DMS53 treated with DMSO at 0.1 percent for 48 hours (cell line): ENCODE results near the gene TMEM156.
"Not testable (repeated sequence)": the region's sequence is repeated elsewhere in the genome, so short reads cannot be mapped to it uniquely, and the experiment has no call there.

Experiments
- DNase-seq: peaks from one replicate; lab custom pipeline; 2025; ENCODE audit not compliant: unreplicated experiment; lab: John Stamatoyannopoulos, UW

Gene TMEM156

DNA sequence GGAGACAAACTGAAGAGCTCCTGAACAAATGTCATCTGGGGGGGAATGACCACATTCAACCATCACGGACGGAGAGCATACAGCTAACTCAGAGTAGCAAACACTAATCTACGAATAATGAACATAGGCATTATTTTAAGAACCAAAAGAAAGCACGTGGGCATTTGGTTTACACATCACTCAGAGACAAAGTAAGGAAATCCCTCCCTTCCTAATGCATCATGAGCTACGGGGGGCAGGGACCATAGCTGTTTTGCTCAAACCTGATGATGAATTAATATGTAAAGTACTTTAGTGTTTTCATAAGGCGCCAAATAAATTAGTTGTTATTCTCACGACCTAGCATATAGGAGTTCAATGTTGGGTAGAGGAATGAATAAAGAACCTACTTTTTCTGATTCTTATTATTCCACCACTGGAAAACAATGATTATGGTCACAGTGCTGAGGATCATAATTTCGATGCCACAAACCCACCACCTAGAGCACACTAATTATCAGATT lies 11.7 kb upstream of the TMEM156 start:
- DNase-seq: no peak

DNA sequence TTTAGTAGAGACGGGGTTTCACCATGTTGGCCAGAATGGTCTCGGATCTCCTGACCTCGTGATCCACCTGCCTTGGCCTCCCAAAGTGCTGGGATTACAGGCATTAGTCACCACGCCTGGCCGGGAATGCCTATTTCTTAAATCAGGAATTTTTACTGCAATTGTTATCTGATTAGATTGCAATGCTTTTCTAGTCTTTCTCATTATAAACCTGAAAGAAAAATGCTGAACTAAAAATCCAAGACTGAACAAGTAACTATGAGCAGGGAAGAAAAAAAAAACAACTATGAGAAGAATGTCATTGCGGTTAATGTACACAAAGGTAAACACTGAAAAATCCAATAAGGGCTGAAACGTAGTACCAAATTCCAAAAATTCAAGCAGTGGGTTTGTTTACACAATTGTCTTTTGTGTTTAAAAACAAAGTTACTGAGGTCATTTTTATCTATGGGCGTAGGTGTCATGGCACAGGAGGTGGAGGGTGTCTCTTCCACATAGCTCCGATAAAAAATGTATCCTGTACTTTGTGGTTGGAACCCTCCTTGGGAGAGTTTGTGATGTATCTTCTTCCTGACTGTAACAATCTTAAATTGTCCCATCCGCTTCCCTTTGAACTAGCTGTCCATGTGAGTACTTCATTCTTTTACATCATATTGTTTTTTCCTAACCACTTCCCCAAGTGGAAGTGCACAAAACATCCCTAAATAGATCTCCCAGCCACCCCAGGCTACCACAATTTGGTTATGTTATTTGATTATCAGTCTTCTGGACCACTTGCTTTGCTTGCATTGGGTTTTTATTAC lies 11.1 kb upstream of the TMEM156 start:
- DNase-seq: no peak

DNA sequence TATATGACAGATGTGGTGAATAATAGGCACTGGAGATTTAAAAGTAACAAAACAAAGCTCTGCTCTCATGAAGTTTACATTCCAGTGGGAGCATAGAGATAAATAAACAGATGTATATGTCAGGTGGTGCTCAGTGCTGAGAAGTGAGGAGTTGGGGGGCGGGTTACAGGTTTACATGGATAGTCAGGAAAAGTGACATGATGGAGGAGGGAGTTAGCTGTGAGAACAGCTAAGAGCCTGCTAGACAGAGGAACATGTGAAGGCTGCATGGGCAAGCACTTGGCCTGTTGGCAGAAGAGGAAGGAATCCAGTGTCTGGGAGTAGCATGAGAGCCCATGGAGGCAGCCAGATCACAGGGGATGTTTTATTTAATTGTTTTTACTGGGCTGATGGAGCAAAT lies 10.2 kb upstream of the TMEM156 start:
- no peak for DNase-seq

DNA sequence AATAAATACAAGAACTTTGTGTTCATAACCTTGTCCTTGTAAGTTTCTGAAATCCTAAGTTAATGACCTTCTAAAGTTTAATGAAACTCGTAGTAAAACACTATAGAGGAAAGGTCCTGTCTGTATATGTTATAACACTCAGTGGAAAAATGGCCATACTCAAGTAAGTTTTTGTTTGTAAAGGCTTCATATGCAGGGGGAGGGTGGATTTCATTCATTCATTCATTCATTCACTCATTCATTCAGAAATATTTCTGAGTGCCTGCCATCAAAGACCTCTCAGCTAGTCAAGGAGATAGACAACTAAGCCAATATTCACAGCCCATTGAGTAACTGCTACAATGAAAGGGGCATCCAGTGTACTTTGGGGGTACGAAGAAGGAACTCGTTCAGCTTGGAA lies 6.9 kb upstream of the TMEM156 start:
- no peak for DNase-seq

DNA sequence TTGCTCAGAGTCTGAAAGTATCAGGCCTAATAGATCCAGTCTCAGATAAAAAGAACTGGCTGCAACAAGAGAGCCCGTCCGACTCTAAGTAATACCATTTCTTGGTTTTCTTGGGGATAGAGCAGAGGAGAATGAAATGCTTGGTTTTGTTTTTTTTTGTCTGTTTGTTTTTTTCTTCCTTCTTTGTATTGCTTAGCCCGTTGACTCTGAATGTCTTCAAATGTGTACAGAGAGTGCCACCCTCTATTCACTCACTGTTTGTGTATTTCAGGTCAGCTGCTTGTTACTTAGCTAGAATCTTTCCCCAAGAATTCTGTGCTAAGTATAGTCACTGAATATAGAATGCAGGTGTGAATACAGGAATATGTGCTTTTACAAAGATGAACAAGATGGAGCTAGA lies 5.7 kb upstream of the TMEM156 start:
- peak; percentile 73 for DNase-seq

DNA sequence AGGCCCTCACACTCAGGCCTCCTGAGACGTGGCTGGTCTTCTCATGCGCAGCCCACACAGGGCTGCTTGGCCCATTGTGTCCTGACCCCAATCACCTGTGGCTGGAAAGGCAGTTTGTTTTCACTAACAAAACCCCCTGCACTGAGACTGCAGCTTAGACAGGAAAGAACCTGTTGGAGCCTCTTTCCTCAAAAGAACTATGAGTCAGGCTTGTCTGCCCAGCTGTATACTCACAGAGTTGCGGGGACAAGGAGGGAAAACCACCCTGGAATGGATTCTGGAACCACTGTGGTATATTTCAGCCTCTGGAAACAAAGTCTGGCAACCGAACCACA lies 5.2 kb upstream of the TMEM156 start:
- DNase-seq: peak; percentile 62

DNA sequence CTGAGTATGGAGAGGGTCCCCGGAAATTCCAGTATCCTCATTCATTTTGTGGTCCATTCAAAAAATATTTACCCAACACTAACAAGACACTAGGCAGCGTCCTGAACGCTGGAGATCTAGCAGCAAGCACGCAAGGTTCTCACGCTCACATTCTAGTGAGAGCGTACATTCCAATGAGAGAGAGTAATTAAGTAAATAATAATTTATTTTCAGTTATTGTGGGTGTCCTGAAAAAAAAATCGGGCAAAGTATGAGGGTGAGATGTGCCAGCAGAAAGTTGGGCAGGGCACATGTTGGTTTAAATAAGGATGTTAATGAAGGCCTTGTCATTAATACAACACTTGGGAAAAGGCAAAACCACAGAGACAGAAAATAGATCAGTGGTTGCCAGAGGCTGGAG lies 4.0 kb upstream of the TMEM156 start:
- peak; percentile 62 for DNase-seq

DNA sequence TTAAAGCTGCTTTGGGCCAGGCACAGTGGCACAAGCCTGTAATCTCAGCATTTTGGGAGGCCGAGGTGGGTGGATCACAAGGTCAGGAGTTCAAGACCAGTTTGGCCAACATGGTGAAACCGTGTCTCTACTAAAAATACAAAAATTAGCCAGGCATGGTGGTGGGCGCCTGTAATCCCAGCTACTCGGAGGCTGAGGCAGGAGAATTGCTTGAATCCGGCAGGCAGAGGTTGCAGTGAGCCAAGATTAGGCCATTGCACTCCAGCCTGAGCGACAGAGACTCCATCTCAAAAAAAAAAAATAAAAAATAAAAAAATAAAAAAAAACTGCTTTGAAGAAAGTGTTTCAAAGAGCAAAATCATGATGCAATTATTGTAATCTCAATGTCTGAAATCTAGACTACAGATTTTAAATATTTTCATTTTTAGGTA lies 604 bp downstream of the TMEM156 start:
- not testable (repeated sequence) for DNase-seq

DNA sequence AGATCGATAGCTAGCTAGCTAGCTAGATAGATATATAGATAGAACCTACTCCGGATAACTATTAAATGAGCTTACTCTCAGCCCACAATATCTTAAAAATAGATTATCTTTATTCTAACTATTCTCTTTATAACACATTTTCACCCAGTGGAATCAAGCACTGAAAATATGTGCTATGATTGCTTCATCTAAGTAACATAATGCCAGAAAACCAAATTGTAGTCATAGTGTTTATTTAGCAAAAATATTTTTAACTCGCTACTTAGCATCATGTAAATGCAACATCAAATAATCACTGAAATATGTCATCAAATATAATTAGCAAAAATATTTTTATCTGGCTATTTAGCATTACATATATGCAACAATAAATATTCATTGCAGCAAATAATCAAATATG lies 1.5 kb downstream of the TMEM156 start:
- no peak for DNase-seq

DNA sequence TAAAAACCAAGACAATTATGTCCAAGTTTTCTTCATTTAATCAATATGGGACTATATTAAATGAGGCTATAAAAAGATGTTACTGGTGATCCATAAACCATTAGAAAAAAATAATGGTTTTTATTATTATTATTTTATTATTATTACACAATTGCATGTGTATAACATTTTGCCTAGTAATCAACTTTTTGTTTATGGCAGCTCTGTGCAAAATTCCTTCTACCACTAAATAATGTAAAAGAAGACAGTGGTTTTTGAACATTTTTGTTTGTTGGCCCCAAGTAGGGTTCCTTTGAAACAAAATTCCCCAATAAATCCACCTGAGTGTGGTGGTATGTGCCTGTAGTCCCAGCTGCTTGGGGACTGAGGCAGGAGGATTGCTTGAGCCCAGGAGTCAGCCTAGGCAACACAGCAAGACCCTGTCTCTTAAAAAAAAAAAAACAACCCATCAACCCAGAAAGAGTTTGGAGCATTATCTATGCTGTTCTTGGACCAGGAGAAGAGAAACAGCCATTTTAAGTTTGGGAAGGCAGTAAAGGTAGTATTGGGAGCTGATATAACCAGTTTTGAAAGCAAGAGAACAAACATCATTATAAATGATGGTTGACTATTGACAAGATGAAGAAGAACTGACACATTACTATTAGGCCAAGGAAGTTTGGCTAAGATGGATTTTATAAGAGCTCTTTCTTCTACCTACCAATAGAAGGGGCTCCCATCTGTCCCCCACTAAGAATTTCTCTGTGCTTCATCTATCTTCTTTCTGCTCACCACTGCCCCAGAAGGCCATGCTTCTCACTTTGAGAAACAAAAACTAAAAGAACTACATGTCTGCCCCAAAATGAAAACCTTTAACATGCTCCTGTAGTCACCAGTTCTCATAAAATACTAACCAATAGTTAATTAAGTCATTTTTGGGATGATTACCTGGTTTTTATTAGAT lies 2.2 kb downstream of the TMEM156 start:
- DNase-seq: no peak

DNA sequence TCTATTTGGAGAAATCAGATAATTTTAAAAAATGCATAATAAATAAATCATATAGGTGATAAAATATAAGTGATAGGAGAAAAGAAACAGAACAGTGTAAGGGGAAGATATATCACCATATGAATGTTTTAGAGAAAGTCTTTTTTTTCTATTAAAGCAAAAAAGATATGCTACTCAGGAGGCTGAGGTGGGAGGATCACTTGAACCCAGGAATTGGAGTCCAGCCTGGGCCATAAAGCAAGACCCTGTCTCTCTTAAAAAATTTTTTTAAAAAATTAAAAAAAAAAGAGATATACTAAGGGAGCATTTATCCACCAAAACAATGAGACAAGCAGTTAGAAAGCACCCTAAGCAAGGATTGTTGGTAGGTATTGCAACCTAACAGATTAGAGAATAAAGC lies 6.1 kb downstream of the TMEM156 start:
- DNase-seq: no peak

DNA sequence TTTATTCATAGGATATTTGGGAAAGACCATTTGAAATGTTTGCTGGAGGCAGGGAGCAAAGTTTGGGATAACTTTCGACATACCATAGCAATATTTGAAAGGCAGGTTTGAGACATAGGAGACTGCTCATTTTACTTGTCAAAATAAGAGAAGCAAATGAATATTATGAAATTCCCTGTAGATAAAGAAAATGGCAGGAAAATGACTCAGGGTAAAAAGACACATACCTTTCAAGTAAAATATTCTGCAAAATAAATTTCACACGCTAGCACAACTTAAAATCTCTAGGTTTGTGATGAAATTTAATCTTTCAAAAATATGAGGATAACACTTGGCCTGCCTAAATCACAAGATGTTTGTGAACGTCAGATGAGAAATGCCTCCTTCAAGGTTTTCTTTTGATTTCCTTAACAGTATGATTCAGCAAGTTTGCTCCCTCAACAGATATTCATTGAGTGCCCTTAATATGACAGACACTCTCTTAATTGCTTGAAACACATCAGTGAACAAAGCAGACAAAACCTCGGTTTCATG lies 6.6 kb downstream of the TMEM156 start:
- no peak for DNase-seq

DNA sequence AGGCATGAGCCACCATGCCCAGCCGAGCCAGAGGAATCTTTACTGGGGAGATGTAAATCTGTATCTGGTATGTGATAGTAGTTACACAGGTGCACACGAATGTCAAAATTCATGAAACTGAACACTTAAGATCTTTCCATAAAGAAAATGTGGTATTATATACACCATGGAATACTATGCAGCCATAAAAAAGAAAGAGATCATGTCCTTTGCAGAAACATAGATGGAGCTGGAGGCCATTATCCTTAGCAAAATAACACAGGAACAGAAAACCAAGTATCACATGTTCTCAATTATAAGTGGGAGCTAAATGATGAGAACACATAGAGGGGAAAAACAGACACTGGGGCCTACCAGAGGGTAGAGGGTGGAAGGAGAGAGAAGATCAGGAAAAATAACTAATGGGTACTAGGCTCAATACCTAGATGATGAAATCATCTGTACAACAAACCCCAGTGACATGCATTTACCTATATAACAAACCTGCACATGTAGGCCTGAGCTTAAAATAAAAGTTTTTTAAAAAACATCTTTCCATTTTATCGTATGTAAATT lies 7.8 kb downstream of the TMEM156 start:
- no peak for DNase-seq

DNA sequence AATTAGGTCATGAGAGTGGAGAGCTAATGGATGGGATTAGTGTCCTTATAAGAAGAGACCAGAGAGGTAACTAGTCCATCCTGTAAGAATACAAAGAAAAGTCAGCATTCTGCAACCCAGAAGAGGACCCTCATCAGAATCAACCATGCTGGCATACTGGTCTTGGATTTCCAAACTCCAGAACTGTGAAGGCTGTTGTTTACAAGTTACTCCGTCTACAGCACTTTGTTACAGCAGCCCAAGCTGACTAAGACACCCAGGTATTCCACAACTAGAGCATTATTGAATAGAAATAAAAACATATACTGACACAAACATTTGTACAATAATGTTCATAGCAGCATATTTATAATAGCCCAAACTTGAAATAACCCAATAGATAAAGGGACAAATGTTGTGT lies 9.2 kb downstream of the TMEM156 start:
- DNase-seq: no peak

DNA sequence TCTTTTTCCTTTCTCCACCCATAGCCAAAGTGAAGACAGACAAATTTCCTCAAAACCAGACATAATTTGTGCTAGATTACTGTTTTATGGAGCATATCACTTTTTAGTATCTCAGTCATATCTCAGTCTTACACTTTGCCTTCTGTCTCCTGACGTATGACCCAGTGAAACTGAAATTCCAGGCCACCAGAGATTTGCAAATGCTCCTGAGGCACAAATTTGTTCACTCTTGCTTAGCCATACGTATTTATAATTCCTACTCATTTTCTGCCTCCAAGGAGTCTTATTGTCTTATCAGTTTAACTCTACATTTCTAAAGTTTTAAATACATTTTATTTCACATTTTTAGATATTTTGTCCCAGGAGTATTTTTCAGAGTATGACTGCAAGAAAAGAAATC lies 10.0 kb downstream of the TMEM156 start:
- no peak for DNase-seq

DNA sequence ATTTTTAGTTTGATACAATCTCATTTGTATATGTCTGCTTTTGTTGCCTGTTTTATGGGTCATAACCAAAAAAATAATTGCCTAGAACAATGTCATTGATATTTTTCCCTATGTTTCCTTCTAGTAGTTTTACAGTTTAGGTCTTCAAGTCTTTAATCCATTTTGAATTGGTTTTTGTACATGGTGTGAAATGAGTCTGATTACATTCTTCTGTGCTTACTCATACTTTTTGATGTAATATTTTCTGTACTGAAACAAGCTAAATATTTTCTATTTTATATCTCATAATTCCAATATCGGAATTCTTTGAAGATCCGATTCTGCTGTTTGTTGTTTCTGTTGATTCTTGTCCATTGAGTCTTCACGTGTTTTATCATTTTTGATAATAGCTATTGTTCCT lies 10.6 kb downstream of the TMEM156 start:
- DNase-seq: no peak

DNA sequence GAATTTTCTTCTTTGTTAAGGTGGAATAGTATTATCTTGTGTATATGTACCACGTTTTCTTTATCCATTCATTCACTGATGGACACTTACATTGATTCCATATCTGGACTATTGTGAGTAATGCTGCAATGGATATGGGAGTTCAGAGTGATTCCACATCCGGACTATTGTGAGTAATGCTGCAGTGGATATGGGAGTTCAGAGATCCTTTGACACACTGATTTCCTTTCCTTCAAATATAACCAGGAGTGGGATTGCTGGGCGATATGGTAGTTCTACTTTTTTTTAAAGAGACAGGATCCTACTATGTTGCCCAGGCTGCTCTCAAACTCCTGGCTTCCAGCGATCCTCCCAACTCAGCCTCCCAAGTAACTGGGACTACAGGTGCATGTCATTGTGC lies 12.1 kb downstream of the TMEM156 start:
- no peak for DNase-seq

DNA sequence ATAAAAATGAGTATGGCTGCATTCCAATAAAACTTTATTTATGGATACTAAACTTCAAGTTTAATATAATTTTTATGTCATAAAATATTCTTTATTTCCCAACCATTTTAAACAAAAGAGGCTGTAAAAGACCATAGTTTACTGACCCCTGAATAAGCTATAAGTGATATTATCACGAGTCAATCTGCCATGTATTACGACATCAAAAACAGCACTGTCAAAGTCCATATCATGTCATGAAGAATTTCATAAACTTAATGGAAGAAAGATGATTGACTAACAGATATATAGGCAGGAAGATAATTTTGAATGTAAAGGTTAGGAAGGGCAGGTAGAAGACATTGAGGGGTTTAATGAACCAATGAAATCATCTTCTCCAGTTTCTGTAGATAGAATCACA lies 18.2 kb downstream of the TMEM156 start:
- DNase-seq: no peak

DNA sequence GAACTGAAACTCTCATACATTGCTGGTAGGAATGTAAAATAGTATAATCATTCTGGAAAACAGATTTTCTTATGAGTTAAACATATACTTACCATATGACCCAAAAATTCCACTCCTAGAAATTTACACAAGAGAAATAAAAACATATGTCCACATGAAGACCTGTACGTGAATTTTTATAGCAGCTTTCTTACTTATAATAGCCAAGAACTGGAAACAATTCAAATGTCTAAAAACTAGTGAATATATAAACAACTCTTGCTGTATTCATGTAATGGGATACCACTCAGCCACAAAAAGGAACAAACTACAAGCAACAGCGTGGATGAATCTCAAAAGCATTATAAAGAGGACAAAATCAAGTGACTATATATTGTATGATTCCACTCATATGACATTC lies 27.5 kb downstream of the TMEM156 start:
- DNase-seq: no peak

DNA sequence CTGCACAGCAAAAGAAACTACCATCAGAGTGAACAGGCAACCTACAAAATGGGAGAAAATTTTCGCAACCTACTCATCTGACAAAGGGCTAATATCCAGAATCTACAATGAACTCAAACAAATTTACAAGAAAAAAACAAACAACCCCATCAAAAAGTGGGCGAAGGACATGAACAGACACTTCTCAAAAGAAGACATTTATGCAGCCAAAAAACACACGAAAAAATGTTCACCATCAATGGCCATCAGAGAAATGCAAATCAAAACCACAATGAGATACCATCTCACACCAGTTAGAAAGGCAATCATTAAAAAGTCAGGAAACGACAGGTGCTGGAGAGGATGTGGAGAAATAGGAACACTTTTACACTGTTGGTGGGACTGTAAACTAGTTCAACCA lies 30.2 kb downstream of the TMEM156 start:
- not testable (repeated sequence) for DNase-seq

DNA sequence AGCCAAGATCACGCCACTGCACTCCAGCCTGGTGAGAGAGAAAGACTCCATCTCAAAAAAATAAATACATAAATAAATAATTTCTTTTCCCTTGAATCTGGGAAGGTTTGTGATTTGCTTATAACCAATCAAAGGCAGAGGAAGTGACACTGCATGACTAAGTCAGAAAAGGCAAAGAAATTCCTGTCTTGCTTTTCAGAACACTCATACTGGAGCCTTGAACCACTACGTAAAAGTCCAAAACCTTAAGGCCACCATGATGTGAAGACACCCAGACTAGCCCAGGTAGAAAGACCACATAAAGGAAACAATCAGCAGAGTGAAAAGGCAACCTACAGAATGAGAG lies 36.6 kb downstream of the TMEM156 start:
- no peak for DNase-seq

DNA sequence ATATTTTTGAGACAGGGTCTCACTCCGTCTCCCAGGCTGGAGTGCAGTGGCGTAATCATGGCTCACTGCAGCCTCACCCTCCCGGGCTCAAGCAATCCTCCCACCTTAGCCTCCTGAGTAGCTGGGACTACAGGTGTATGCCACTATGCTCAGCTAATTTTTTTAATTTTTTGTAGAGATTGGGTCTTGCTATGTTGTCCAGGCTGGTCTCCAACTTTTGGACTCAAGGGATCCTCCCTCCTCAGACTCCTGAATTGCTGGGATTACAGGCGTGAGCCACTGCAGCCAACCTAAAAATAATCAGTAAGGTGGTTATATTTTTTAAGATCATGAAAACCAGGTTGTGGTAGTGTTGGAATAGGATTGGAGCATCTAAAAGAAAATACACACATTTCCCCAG lies 38.1 kb downstream of the TMEM156 start:
- DNase-seq: no peak
